Measurements from ENCODE around the gene COG6.

DNA sequence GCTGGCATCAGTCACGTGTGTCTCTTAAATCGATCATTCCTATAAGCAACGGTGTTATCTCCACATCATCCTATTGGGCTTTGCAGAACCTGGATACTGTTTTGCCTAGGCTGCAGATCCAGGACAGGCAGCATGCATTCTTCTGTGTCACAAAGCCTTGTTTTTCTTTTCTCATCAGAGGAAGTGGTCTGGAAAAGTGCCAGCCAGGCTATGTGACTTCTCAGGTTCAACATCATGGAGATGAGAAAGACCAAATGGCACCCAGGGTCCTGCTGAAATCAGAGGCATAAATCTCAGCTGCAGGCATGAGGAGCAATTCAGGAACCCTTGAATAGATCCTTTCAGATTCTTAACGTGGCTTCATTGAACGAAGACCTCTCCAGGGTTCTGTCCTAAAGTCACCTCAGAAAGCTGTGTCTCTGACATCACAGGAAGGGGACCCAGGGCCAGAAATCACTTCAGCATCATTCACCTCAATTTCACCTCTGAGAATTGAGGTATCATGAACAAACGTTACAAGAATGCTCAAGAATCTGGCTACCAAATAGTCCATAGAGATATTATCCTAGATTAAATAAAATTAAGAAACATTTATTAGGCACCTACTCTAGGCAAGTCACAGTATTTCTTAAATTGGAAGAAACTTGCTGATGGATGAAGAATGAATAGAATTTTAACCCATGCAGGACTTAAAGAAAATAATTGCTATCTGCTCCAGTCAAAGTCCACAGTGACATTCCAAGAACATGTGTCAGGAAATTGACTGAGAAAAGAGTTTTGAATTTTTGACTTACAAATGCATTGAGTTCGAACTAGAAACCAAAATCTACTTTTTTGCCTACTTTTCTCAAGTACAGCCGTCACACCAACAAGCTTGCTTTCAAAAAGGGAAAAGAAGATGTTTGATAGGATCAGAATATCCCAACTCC, 124.1 kb downstream of the COG6 start:
- no peak for TF ChIP-seq NRF1 (conservative IDR thresholded peaks at IDR 0.05; ENCODE audit: low read depth, low read length)
- TF ChIP-seq, protein P1, sequence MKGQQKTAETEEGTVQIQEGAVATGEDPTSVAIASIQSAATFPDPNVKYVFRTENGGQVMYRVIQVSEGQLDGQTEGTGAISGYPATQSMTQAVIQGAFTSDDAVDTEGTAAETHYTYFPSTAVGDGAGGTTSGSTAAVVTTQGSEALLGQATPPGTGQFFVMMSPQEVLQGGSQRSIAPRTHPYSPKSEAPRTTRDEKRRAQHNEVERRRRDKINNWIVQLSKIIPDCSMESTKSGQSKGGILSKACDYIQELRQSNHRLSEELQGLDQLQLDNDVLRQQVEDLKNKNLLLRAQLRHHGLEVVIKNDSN (IDR thresholded peaks at IDR 0.05; ENCODE audit: borderline replicate concordance, extremely low read length, insufficient read depth, low read depth, low read length): no peak
- TF ChIP-seq, protein P2, sequence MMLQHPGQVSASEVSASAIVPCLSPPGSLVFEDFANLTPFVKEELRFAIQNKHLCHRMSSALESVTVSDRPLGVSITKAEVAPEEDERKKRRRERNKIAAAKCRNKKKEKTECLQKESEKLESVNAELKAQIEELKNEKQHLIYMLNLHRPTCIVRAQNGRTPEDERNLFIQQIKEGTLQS (IDR thresholded peaks at IDR 0.05; ENCODE audit: borderline replicate concordance, extremely low read depth, low read depth, low read length): no peak
- TF ChIP-seq, protein P3, sequence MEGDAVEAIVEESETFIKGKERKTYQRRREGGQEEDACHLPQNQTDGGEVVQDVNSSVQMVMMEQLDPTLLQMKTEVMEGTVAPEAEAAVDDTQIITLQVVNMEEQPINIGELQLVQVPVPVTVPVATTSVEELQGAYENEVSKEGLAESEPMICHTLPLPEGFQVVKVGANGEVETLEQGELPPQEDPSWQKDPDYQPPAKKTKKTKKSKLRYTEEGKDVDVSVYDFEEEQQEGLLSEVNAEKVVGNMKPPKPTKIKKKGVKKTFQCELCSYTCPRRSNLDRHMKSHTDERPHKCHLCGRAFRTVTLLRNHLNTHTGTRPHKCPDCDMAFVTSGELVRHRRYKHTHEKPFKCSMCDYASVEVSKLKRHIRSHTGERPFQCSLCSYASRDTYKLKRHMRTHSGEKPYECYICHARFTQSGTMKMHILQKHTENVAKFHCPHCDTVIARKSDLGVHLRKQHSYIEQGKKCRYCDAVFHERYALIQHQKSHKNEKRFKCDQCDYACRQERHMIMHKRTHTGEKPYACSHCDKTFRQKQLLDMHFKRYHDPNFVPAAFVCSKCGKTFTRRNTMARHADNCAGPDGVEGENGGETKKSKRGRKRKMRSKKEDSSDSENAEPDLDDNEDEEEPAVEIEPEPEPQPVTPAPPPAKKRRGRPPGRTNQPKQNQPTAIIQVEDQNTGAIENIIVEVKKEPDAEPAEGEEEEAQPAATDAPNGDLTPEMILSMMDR (IDR thresholded peaks at IDR 0.05 in 2 of 3, conservative IDR thresholded peaks at IDR 0.05 in 1 of 3; ENCODE audit: control insufficient read depth in 2 of 3, extremely low read depth in 1 of 3, insufficient read depth in 1 of 3, low read depth in 3 of 3, low read length in 3 of 3): no peak
- TF ChIP-seq SMC3 (IDR thresholded peaks at IDR 0.05; ENCODE audit: borderline replicate concordance, low read length): no peak
- TF ChIP-seq ZNF217 (IDR thresholded peaks at IDR 0.05): no peak
- TF ChIP-seq CBFB (IDR thresholded peaks at IDR 0.05; ENCODE audit: low read depth): no peak
- TF ChIP-seq, protein P4, sequence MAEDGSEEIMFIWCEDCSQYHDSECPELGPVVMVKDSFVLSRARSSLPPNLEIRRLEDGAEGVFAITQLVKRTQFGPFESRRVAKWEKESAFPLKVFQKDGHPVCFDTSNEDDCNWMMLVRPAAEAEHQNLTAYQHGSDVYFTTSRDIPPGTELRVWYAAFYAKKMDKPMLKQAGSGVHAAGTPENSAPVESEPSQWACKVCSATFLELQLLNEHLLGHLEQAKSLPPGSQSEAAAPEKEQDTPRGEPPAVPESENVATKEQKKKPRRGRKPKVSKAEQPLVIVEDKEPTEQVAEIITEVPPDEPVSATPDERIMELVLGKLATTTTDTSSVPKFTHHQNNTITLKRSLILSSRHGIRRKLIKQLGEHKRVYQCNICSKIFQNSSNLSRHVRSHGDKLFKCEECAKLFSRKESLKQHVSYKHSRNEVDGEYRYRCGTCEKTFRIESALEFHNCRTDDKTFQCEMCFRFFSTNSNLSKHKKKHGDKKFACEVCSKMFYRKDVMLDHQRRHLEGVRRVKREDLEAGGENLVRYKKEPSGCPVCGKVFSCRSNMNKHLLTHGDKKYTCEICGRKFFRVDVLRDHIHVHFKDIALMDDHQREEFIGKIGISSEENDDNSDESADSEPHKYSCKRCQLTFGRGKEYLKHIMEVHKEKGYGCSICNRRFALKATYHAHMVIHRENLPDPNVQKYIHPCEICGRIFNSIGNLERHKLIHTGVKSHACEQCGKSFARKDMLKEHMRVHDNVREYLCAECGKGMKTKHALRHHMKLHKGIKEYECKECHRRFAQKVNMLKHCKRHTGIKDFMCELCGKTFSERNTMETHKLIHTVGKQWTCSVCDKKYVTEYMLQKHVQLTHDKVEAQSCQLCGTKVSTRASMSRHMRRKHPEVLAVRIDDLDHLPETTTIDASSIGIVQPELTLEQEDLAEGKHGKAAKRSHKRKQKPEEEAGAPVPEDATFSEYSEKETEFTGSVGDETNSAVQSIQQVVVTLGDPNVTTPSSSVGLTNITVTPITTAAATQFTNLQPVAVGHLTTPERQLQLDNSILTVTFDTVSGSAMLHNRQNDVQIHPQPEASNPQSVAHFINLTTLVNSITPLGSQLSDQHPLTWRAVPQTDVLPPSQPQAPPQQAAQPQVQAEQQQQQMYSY (CRISPR knock-in tag; IDR thresholded peaks at IDR 0.05): no peak
- TF ChIP-seq POLR2A (IDR thresholded peaks at IDR 0.05; ENCODE audit: low read depth, low read length): no peak
- TF ChIP-seq EZH2 (IDR thresholded peaks at IDR 0.05; ENCODE audit: borderline replicate concordance, control insufficient read depth, low read depth, low read length): no peak
- no peak for TF ChIP-seq RAD21 (IDR thresholded peaks at IDR 0.05; ENCODE audit: insufficient read depth, low read depth, low read length)
- no peak for TF ChIP-seq GATAD2B (conservative IDR thresholded peaks at IDR 0.05; ENCODE audit: low read depth)

Measured in GM12878 (cell line).